Adrenal gland (tissue), 5 donors: ENCODE measurements around the gene ANKRD11.

Experiments
- POLR2A ChIP-seq, 2 donors: fragments of 450-650 bp; IDR thresholded peaks; one replicate each; pipeline ENCODE4 v1.6.1; 2017; ENCODE audit warnings: antibody characterized with exemption in 2 of 2, mild to moderate bottlenecking in 2 of 2, moderate library complexity in 1 of 2
- TF ChIP-seq, protein P1 (sequence below), 6 experiments: fragments of 450-650 bp in 4 of 6; fragments of 200-600 bp in 2 of 6; sonication (generic) in 1 of 6; IDR thresholded peaks; 1 replicate in 5 of 6; 2 replicates in 1 of 6; pipeline versions ENCODE4 v1.5.1 to v1.8.0; 2016 to 2021; ENCODE audit warnings: antibody characterized with exemption in 6 of 6, mild to moderate bottlenecking in 2 of 6, moderate library complexity in 1 of 6
- donor health status: DM: no; HTN: no; CAD: no.

DNA sequence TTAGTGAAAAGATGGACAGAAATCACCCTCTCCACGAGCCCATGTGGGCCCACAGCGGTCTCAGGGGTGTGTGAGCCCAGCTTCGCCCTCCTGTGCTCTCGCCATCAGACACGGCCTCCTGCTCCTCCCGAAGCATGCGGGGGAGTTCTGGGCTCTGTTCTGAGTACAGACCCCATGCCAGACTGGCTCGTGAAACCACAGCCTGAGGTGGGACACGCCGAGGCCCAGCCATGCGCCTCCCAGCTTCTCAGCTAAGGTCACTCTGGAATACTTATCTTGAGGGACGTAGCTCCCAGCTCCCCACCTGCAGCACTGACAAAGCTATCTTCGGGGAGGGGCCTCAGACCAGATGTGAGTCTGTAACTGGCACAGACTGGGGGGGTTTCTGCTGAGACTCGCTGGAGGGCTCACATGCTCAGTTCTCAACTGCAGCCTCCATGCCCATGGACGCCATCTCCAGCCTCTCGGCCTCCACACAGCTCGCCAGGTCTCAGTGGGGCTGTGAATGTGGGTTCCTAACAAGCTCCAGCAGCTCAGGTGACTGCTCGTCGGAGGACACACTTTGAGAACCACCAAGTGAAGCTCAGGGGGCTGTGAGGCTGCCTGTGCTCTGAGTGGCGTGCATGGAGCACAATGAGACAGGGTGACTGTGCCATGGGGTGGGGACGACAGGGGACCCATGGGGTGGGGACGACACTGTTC lies 177.6 kb downstream of the ANKRD11 start:
- TF ChIP-seq, protein P1, sequence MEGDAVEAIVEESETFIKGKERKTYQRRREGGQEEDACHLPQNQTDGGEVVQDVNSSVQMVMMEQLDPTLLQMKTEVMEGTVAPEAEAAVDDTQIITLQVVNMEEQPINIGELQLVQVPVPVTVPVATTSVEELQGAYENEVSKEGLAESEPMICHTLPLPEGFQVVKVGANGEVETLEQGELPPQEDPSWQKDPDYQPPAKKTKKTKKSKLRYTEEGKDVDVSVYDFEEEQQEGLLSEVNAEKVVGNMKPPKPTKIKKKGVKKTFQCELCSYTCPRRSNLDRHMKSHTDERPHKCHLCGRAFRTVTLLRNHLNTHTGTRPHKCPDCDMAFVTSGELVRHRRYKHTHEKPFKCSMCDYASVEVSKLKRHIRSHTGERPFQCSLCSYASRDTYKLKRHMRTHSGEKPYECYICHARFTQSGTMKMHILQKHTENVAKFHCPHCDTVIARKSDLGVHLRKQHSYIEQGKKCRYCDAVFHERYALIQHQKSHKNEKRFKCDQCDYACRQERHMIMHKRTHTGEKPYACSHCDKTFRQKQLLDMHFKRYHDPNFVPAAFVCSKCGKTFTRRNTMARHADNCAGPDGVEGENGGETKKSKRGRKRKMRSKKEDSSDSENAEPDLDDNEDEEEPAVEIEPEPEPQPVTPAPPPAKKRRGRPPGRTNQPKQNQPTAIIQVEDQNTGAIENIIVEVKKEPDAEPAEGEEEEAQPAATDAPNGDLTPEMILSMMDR (IDR thresholded peaks at IDR 0.05) = no peak
- no peak for TF ChIP-seq POLR2A (IDR thresholded peaks at IDR 0.05)
